Adrenal gland (tissue), 12 donors: ENCODE measurements around the gene MAGI1. TPM values are rescaled to one million over a fixed set of nuclear protein-coding genes. Genes with fewer than 3 reads are reported as not detected.

Experiments used
- DNase-seq, 7 donors: peaks; one replicate each; pipeline ENCODE4 v3.0.0-alpha.2; 2019 to 2020
- H3K27ac ChIP-seq, 5 donors: fragments of 200-600 bp; sonication (generic) in 4 of 5; 1 replicate in 3 of 5; 2 replicates in 2 of 5; pipeline versions ENCODE4 v1.5.1 to v1.8.0; 2016 to 2020; ENCODE audit warnings: mild to moderate bottlenecking in 1 of 5
- H3K27me3 ChIP-seq: fragments of 200-600 bp; 2 replicates; pipeline ENCODE4 v1.8.0; 2021
- H3K36me3 ChIP-seq, 2 donors: fragments of 200-600 bp; replicated peaks in 1 of 2; 1 replicate in 1 of 2; 2 replicates in 1 of 2; pipeline versions ENCODE4 v1.5.1 to v1.8.0; 2018 to 2022
- H3K4me1 ChIP-seq, 2 donors: fragments of 200-600 bp; replicated peaks in 1 of 2; 1 replicate in 1 of 2; 2 replicates in 1 of 2; pipeline versions ENCODE4 v1.5.1 to v1.8.0; 2018 to 2021
- H3K4me3 ChIP-seq, 4 donors: fragments of 200-600 bp; sonication (generic) in 3 of 4; one replicate each; pipeline ENCODE4 v1.5.1; 2016 to 2018
- H3K9me3 ChIP-seq, 3 donors: fragments of 200-600 bp; sonication (generic) in 1 of 3; replicated peaks in 1 of 3; 1 replicate in 2 of 3; 2 replicates in 1 of 3; pipeline versions ENCODE4 v1.5.1 to v1.8.0; 2016 to 2021
- CTCF ChIP-seq, 6 experiments: fragments of 450-650 bp in 4 of 6; fragments of 200-600 bp in 2 of 6; sonication (generic) in 1 of 6; IDR thresholded peaks; 1 replicate in 5 of 6; 2 replicates in 1 of 6; pipeline versions ENCODE4 v1.5.1 to v1.8.0; 2016 to 2021; ENCODE audit warnings: antibody characterized with exemption in 6 of 6, mild to moderate bottlenecking in 2 of 6, moderate library complexity in 1 of 6
- POLR2A ChIP-seq, 2 donors: fragments of 450-650 bp; IDR thresholded peaks; one replicate each; pipeline ENCODE4 v1.6.1; 2017; ENCODE audit warnings: antibody characterized with exemption in 2 of 2, mild to moderate bottlenecking in 2 of 2, moderate library complexity in 1 of 2
- WGBS, 4 donors: extraction: QIAGEN DNeasy Blood & Tissue Kit in 2 of 4; methylation state at CpG; one replicate each; pipeline versions ENCODE4 v1.1.5 to v1.1.7; 2013 to 2017; 5-methylcytosine and 5-hydroxymethylcytosine counted together
- intact Hi-C, 2 donors: fragments of 100-400 bp; cut with DNase I; formaldehyde crosslinking; loops; one replicate each; pipeline versions ENCODE4 v1.14.1 to v1.15.0; 2022 to 2023
- polyA plus RNA-seq, 3 donors: library from polyadenylated mRNA; stranded (reverse); fragments of 200-250 nt in 2 of 3; fragments of 350-450 nt in 1 of 3; fragmentation: Illumina TruSeq in 1 of 3; extraction: RNeasy Lipid Tissue Mini Kit (QIAGEN cat#74804) in 1 of 3; gene quantifications; one replicate each; pipeline ENCODE4 v1.2.3, GENCODE V29; 2013 to 2014
- total RNA-seq, 9 donors: library from RNA; depleted of rRNA in 4 of 9; stranded (reverse); fragments of >200 nt in 4 of 9; fragments of 120-200 nt in 1 of 9; fragmentation: NEBNext Ultra II Directional in 1 of 9; extraction: Animal tissue kit (Norgen Biotek cat#: 25700) in 1 of 9; gene quantifications; one replicate each; pipeline versions ENCODE4 v1.1.0 to v1.2.4, GENCODE V29; 2013 to 2023
- donor health status: healthy with polysubstance abuse.
- donor health status: Bipolar disorder and iron deficiency.
- donor health status: DM: yes; HTN: yes; CAD: no.
- donor health status: DM: no; HTN: no; CAD: no.
- donor health status: DM: no; HTN: no; CAD: no.
- donor health status: DM: yes; HTN: yes; CAD: no.

MAGI1 gene
- total and polyA plus RNA-seq, 12 donors, result 4.8 to 31.6 (median 18.5) TPM

DNA sequence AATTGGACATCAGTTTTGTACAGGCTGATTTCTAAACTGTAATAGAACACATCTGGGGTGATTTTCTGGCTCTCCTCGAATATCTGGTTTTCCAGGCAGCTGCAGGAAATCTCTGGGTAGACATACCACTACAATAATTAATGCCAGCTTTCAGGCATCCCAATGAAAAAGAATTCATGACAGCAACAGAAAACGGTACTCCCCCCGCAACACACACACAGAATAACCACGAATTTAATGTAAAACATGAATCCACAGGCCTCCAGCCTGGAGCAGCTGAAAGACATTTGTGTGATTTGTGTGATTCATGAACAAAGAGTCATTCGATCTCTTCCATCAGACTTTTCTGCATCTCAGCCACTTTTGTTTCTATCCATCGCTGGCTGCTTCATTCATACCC, 262.2 kb downstream of the MAGI1 start:
- 63 to 83% (median 83%) methylated on average over 6 of the region's 6 CpGs for WGBS, 4 donors
- no peaks in the 10 kb centered on the region for H3K9me3 ChIP-seq
- no peaks in the 10 kb centered on the region for H3K36me3 ChIP-seq
- no peak for DNase-seq
- H3K27ac ChIP-seq, result no peak overlapping the region
- H3K27me3 ChIP-seq, result no peaks in the 10 kb centered on the region
- peaks cover 0 to 10% of the 10 kb centered on the region in 2 donors for H3K4me1 ChIP-seq
- TF ChIP-seq POLR2A (IDR thresholded peaks at IDR 0.05), result no peak
- no peak for TF ChIP-seq CTCF (IDR thresholded peaks at IDR 0.05)
- intact Hi-C loops, result no loop called here
- H3K4me3 ChIP-seq, result no peak overlapping the region

DNA sequence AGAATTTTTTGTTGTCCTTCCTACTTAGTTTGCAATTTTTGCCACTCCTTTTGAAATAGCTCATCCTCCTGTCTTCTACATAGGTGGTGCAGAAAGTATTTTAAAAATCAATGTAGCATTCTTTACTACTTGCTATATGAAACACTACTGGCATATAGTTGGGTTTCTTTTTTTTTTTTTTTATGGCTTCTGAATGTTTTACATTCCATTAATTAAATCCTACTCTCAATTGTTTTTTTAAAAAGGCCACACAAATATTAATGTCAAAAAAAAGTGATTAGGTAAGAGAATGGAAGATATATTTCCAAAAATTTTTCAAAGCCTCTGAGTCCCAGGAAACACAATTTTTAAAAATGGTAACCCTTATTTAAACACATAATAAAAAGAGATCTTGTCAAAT, 262.6 kb downstream of the MAGI1 start:
- DNase-seq, result no peak
- H3K4me1 ChIP-seq, result peaks cover 0 to 10% of the 10 kb centered on the region in 2 donors
- no peaks in the 10 kb centered on the region for H3K9me3 ChIP-seq
- no peak overlapping the region for H3K27ac ChIP-seq
- TF ChIP-seq CTCF (IDR thresholded peaks at IDR 0.05), result no peak
- TF ChIP-seq POLR2A (IDR thresholded peaks at IDR 0.05), result no peak
- no peak overlapping the region for H3K4me3 ChIP-seq
- H3K27me3 ChIP-seq, result no peaks in the 10 kb centered on the region
- no peaks in the 10 kb centered on the region for H3K36me3 ChIP-seq
- intact Hi-C loops, result no loop called here

DNA sequence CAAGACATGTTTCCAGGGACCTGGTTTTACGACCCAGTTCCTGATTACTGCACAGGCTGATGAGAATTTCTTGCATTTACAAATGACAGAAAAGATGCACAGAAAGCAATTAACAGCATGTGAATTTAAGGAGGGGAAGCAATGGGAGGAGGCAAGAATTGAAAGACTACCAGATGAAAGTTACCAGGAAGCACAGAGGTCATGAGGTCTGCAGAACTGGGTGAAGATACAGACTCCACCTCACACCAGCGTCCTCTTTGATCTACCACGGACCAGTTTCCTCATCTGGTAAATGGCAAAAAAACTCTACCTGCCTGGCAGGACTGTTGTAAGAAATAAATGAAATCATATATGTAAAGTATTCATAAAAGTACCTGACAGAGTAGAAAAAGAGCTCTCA, 266.0 kb downstream of the MAGI1 start:
- 73 to 83% (median 80%) methylated on average over 3 of the region's 3 CpGs for WGBS, 4 donors
- Histone ChIP-seq H3K4me3 (no peak overlapping the region), H3K4me1 (no peaks in the 10 kb centered on the region), H3K9me3 (no peaks in the 10 kb centered on the region), H3K27me3 (no peaks in the 10 kb centered on the region), H3K36me3 (no peaks in the 10 kb centered on the region), H3K27ac (no peak overlapping the region)
- intact Hi-C loops, result no loop called here
- TF ChIP-seq CTCF (IDR thresholded peaks at IDR 0.05), result no peak
- TF ChIP-seq POLR2A (IDR thresholded peaks at IDR 0.05), result no peak
- DNase-seq, result no peak

- no peak overlapping the region for H3K4me3 ChIP-seq
- no peaks in the 10 kb centered on the region for H3K9me3 ChIP-seq
- no peaks in the 10 kb centered on the region for H3K36me3 ChIP-seq
- TF ChIP-seq POLR2A (IDR thresholded peaks at IDR 0.05) (no peak), CTCF (IDR thresholded peaks at IDR 0.05) (no peak)
- no peak for DNase-seq
- 88 to 91% (median 89%) methylated on average over 1 of the region's 1 CpG for WGBS, 4 donors
- H3K4me1 ChIP-seq, result no peaks in the 10 kb centered on the region
- no peaks in the 10 kb centered on the region for H3K27me3 ChIP-seq
- H3K27ac ChIP-seq, result no peak overlapping the region
- intact Hi-C loops, result no loop called here
These were observed 271.2 kb downstream of the MAGI1 start for GRCh38 chr3:65767551-65767950.
